GM18519 (cell line): ENCODE measurements around the gene TMEM151B.

Experiments
- ATAC-seq: cut with Tn5 transposase; IDR thresholded peaks from one replicate; pipeline ENCODE4 v1.9.1; 2021; ENCODE audit warnings: mild to moderate bottlenecking, moderate library complexity; ENCODE audit not compliant: unreplicated experiment, low FRiP score

Gene TMEM151B

GRCh38 chr6:44356487-44356886 is 86.2 kb downstream of the TMEM151B start:
- ATAC-seq: no peak
